ENCODE results near the gene VSTM2L. TPM values are rescaled to one million over a fixed set of nuclear protein-coding genes. Genes with fewer than 3 reads are reported as not detected.

VSTM2L gene
- total and polyA plus RNA-seq, 2 of the 4 experiments (the other 2 are of a cell fraction), result 0.18 to 0.19 TPM

- Histone ChIP-seq H3K23ac (ENCODE audit: low read depth, low read length) (no peak overlapping the region), H2AFZ (replicated peaks; ENCODE audit: low read length, poor library complexity) (no peak overlapping the region), H3K4me2 (ENCODE audit: low read depth, low read length) (no peak overlapping the region), H3K27ac (ENCODE audit: insufficient read depth, low read length) (no peak overlapping the region), H2AK5ac (ENCODE audit: low read depth, low read length) (no peak overlapping the region), H3K4me1 (ENCODE audit: control insufficient read depth, insufficient read depth, low read length) (no peaks in the 10 kb centered on the region), H3K27me3 (ENCODE audit: control insufficient read depth, insufficient read depth, low read length) (peaks cover 34% of the 10 kb centered on the region), H3K9me3 (ENCODE audit: control insufficient read depth, insufficient read depth, low read length) (no peaks in the 10 kb centered on the region), H3K79me1 (ENCODE audit: low read depth in 1 of 2, low read length in 2 of 2) (no peaks in the 10 kb centered on the region), H3K9me1 (ENCODE audit: insufficient read depth, low read length) (no peaks in the 10 kb centered on the region), H2BK120ac (ENCODE audit: low read depth, low read length) (no peak overlapping the region), H2AK9ac (replicated peaks; ENCODE audit: low read depth, low read length, poor library complexity) (no peak overlapping the region), H2BK20ac (ENCODE audit: low read depth, low read length) (no peak overlapping the region), H3K4ac (ENCODE audit: low read depth, low read length) (no peak overlapping the region), H3K36me3 (ENCODE audit: control insufficient read depth, insufficient read depth, low read length) (no peaks in the 10 kb centered on the region), H3K14ac (replicated peaks; ENCODE audit: low read depth, low read length) (no peak overlapping the region), H4K20me1 (ENCODE audit: insufficient read depth, low read length) (no peaks in the 10 kb centered on the region), H3K9ac (ENCODE audit: low read depth, low read length) (no peak overlapping the region), H2BK5ac (ENCODE audit: low read depth, low read length, poor library complexity, severe bottlenecking) (no peak overlapping the region), H4K5ac (ENCODE audit: low read depth, low read length) (no peak overlapping the region), H4K8ac (ENCODE audit: low read depth in 2 of 2, low read length in 2 of 2) (no peak overlapping the region), H3K18ac (ENCODE audit: low read depth, low read length) (no peak overlapping the region), H2BK15ac (ENCODE audit: low read depth, low read length) (no peak overlapping the region), H3K4me3 (ENCODE audit: insufficient read depth, low read depth, low read length) (no peak overlapping the region), H3K56ac (ENCODE audit: extremely low read depth, insufficient read depth, low read length) (no peak overlapping the region), H4K91ac (ENCODE audit: insufficient read depth, low read depth, low read length) (no peak overlapping the region)
- ChIA-PET POLR2A (ENCODE audit: unreplicated experiment) (no interaction called here), CTCF (no interaction called here)
- WGBS, 2 experiments (ENCODE audit: extremely low coverage in 2 of 2, insufficient read length in 1 of 2), result 62% methylated on average over 5 of the region's 16 CpGs; no CpG with 5 or more reads in 1 of the 2 experiments
- dilution Hi-C loops (cut with HindIII; ENCODE audit: low sequenced_read_pairs, unreplicated experiment) (no loop called here), in situ Hi-C loops (cut with MboI; ENCODE audit: low sequenced_read_pairs) (no loop called here), intact Hi-C loops (cut with micrococcal nuclease) (no loop called here)
- no TSS peak for BruUV-seq (replicated peaks)
- no peak for ATAC-seq (ENCODE audit: low read depth)
- no peak for TF ChIP-seq CEBPB (IDR thresholded peaks at IDR 0.05; ENCODE audit: low read depth, low read length)
- TF ChIP-seq, protein P1, sequence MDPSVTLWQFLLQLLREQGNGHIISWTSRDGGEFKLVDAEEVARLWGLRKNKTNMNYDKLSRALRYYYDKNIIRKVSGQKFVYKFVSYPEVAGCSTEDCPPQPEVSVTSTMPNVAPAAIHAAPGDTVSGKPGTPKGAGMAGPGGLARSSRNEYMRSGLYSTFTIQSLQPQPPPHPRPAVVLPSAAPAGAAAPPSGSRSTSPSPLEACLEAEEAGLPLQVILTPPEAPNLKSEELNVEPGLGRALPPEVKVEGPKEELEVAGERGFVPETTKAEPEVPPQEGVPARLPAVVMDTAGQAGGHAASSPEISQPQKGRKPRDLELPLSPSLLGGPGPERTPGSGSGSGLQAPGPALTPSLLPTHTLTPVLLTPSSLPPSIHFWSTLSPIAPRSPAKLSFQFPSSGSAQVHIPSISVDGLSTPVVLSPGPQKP (IDR thresholded peaks at IDR 0.05; ENCODE audit: borderline replicate concordance, low read depth, low read length), result no peak
- no peak for TF ChIP-seq NFE2L2 (IDR thresholded peaks at IDR 0.05; ENCODE audit: low read depth, low read length)
- TF ChIP-seq FOS (IDR thresholded peaks at IDR 0.05; ENCODE audit: low read depth, low read length), result no peak
- no peak for TF ChIP-seq SMC3 (IDR thresholded peaks at IDR 0.05; ENCODE audit: low read depth, low read length)
- TF ChIP-seq CHD1 (IDR thresholded peaks at IDR 0.05; ENCODE audit: low read depth, low read length), result no peak
- TF ChIP-seq MXI1 (IDR thresholded peaks at IDR 0.05; ENCODE audit: borderline replicate concordance, low read depth, low read length), result no peak
- no peak for TF ChIP-seq MAZ (IDR thresholded peaks at IDR 0.05; ENCODE audit: borderline replicate concordance, low read depth, low read length)
- no peak for TF ChIP-seq RCOR1 (IDR thresholded peaks at IDR 0.05; ENCODE audit: insufficient replicate concordance, low read length)
- no peak for DNase-seq
Measured at GRCh38 chr20:37882961-37883712, 19.8 kb upstream of the VSTM2L start.
